GM19239 (cell line): Measurements from ENCODE around the gene CNTD1.

Experiments
- DNase-seq: peaks from one replicate; pipeline ENCODE4 v3.0.0; 2011; ENCODE audit warnings: low spot score; ENCODE audit not compliant: insufficient read length
- FAIRE-seq: peaks from 2 replicates; lab custom pipeline; 2011; peaks lifted over from hg19 to GRCh38; lab: Jason Lieb, UNC

CNTD1 gene

DNA sequence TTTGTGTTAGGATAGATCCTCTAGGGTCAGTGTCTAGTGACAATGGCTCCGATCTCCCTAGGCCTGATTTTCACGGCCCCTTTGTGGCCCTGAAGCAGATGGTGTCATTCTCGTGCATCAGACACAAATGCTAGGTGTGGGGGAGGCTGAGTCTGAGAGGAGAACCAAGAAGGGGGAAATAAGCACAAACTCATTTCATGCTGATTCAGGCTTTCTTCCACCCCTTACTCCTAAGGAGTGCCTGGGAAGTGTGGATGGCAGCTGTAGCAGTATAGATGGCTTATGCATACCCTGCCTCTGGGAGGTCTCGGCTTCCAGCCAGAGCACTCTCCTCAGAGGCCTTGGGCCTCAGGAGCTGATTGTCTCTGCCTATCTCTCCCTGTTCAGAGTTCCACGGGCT, 20.1 kb upstream of the CNTD1 start:
- FAIRE-seq = no peak
- no peak for DNase-seq

DNA sequence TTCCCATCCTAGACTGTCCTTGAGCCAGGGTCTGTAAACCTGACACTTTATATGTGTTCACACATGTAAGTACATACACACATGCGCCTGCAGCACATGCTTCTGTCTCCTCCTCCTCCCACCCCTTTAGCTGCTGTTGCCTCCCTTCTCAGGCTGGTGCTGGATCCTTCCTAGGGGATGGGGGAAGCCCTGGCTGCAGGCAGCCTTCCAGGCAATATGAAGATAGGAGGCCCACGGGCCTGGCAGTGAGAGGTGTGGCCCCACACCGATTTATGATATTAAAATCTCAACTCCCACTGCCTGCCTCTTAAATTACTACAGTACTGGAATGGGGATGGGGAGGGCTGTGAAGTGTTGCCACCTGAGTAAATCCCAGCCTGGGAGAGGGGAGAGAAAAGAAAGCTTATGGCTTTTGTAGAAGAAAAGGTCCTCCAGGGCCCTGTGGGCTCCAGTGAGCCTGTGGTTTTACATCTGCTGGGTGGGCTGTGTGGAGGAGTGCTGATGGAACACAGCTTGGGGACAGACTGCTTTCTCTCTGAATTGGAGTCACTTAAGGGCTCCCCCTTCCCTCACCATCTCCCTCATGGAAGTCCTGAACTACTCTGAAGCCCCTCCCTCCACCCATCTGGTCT, 19.2 kb upstream of the CNTD1 start:
- FAIRE-seq (no peak), DNase-seq (no peak)

GRCh38 chr17:42779936-42780850, 18.5 kb upstream of the CNTD1 start, which contains the start of gene WNK4:
Gene WNK4 (plus strand): TSS chr17:42780610. CDS start chr17:42780699, 89 bp downstream.
- DNase-seq (no peak), FAIRE-seq (no peak)

GRCh38 chr17:42780851-42781638, 17.6 kb upstream of the CNTD1 start:
- no peak for DNase-seq
- FAIRE-seq = no peak

GRCh38 chr17:42781639-42782165, 17.0 kb upstream of the CNTD1 start:
- no peak for FAIRE-seq
- DNase-seq = no peak

- FAIRE-seq = no peak
- DNase-seq = no peak
Observed at GRCh38 chr17:42782166-42783061, 16.2 kb upstream of the CNTD1 start.

DNA sequence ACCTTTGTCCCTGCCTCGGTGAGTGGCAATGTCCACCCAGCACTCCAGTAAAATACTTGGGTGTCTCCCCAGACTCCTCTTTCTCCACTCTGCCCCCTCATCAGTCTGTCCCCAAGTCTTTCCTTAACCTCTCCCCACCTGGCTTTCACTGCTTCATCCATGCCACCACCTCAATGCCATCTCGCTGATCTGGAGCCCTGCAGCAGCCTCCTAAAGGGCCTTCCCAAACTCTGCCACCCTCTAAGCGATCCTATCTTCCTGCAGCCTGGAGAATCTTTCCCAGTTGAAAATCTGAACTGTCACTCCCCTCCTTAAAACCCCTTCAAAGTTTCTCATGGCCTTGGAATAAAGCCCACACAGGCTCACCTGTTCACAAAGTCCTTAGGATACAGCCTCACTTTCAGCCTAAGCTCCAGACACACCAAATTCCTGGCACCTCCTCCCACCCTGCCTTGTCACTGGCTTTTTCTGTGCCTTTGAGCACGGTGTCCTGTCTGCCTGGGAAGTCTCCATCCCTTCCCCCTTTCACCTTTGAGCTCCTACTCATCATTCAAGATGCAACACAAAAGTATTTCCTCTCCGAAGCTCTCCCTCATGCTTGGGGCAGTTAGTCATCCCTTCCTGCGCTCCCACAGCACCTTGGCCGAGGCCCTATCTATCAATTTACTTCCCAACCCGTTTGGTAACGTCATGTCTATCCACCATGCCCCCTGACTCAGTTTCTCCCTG, 15.4 kb upstream of the CNTD1 start:
- FAIRE-seq (no peak), DNase-seq (no peak)

- DNase-seq = no peak
- FAIRE-seq = no peak
Observed at GRCh38 chr17:42783791-42784138, 14.9 kb upstream of the CNTD1 start.

DNA sequence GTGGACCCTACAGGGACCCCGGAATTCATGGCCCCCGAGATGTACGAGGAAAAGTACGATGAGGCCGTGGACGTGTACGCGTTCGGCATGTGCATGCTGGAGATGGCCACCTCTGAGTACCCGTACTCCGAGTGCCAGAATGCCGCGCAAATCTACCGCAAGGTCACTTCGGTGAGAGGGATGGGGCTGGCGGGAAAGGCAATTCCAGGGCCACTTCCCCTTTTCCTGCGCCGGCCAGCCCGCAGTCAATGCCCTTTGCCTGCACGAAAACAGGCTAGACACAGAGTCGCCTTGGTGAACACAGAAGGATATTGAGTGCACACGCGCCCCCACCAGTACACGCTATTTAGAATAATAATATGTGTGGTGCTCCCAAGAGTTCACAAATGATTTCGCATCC, 14.3 kb upstream of the CNTD1 start:
- DNase-seq (no peak), FAIRE-seq (no peak)

DNA sequence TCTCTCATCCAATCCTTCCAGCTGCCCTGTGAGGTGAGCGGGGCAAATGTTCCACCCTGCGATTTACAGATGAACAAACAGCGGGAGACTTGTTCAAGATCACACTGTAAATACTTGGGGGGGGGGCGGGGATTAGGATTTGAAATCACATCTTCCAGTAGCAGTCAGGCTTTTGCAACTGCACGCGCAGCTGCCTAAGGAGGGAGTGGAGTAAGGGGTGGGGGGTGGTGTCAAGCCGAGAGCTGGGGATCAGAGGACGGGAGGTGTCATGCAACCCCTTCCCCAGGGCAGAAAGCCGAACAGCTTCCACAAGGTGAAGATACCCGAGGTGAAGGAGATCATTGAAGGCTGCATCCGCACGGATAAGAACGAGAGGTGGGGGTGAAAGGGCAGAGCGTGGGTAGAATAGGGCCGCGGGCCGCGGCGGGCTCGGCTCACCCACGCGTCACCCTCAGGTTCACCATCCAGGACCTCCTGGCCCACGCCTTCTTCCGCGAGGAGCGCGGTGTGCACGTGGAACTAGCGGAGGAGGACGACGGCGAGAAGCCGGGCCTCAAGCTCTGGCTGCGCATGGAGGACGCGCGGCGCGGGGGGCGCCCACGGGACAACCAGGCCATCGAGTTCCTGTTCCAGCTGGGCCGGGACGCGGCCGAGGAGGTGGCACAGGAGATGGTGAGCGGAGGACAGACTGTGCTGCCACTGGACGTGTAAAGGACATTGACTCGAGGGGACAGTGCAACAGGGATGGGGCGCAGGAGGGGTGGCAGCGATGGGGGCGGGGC, 13.7 kb upstream of the CNTD1 start:
- no peak for FAIRE-seq
- DNase-seq = no peak

GRCh38 chr17:42787266-42787665, 11.4 kb upstream of the CNTD1 start:
- FAIRE-seq (no peak), DNase-seq (no peak)

DNA sequence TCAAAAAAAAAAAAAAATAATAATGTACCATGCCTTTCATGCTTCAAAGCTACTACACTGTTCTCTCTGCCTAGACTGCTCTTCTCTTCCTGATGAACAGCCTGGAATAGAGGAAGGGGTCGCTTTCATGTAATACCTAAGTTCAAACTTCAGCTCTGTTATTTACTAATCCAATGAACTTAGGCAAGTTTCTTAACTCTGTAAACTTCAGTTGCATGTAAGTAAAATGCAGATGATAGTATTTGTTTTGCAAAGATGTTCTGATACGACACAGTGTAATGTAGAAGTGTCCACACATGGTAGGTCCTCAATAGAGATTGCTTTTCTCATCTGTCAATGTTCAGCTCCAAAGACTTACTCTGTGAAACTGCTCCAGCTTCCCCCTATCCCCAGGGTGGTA, 6.7 kb upstream of the CNTD1 start:
- FAIRE-seq = no peak
- DNase-seq = no peak

GRCh38 chr17:42792545-42792944, 6.1 kb upstream of the CNTD1 start:
- FAIRE-seq (no peak), DNase-seq (no peak)

- FAIRE-seq (no peak), DNase-seq (no peak)
Observed at GRCh38 chr17:42795061-42795460, 3.6 kb upstream of the CNTD1 start.

DNA sequence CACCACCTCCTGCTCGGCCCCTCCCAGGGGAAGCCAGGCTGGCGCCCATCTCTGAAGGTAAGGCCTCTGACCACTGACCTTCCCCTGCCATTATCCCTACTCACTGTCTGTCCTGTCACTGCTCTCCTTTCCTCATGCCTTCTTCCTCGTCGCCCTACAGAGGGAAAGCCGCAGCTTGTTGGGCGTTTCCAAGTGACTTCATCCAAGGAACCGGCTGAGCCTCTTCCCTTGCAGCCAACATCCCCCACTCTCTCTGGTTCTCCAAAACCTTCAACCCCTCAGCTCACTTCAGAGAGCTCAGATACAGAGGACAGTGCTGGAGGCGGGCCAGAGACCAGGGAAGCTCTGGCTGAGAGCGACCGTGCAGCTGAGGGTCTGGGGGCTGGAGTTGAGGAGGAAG, 3.2 kb upstream of the CNTD1 start:
- DNase-seq = no peak
- no peak for FAIRE-seq

GRCh38 chr17:42796066-42796758, 2.4 kb upstream of the CNTD1 start:
- DNase-seq = no peak
- no peak for FAIRE-seq

- DNase-seq (no peak), FAIRE-seq (no peak)
Observed at GRCh38 chr17:42797067-42798007, 1.3 kb upstream of the CNTD1 start.
